IMR-90 (cell line): Measurements from ENCODE around the gene ENTPD1. TPM values are rescaled to one million over a fixed set of nuclear protein-coding genes. Genes with fewer than 3 reads are reported as not detected.

Source experiments
- ATAC-seq: fragments of 200-7000 bp; cut with Tn5 transposase; 2 replicates; pipeline ENCODE4 v1.9.1; 2020; ENCODE audit warnings: low read depth, mild to moderate bottlenecking, moderate library complexity
- BruUV-seq: library from RNA; stranded (reverse); fragments of 400-500 nt; replicated peaks from 2 replicates; lab custom pipeline; 2021; lab: Mats Ljungman, UMichigan
- CTCF ChIA-PET: fragments of 300-600 bp; formaldehyde crosslinking; extraction: SDS; loops from one replicate; lab custom pipeline; 2021; ENCODE audit warnings: antibody characterized with exemption; lab: Yijun Ruan, JAX
- POLR2A ChIA-PET: fragments of 300-600 bp; sonication (Branson Sonifier 250); formaldehyde crosslinking; loops from one replicate; lab custom pipeline; 2022; ENCODE audit warnings: antibody characterized with exemption; ENCODE audit not compliant: unreplicated experiment; lab: Charles Lee
- DNase-seq: peaks from one replicate; pipeline ENCODE4 v3.0.0; 2013
- H2AFZ ChIP-seq: replicated peaks from 2 replicates; pipeline ENCODE3; 2013; ENCODE audit warnings: low read length, mild to moderate bottlenecking; ENCODE audit not compliant: poor library complexity
- H2AK5ac ChIP-seq: 2 replicates; pipeline ENCODE4 v1.6.1; 2013; ENCODE audit warnings: low read depth, low read length, inconsistent platforms
- H2AK9ac ChIP-seq: replicated peaks from 2 replicates; pipeline ENCODE3; 2013; ENCODE audit warnings: mild to moderate bottlenecking, low read depth, low read length, moderate library complexity; ENCODE audit not compliant: poor library complexity
- H2BK120ac ChIP-seq: 2 replicates; pipeline ENCODE4 v1.6.1; 2013; ENCODE audit warnings: low read depth, low read length, inconsistent platforms
- H2BK15ac ChIP-seq: 3 replicates; pipeline ENCODE4 v1.6.1; 2013; ENCODE audit warnings: low read depth, low read length, inconsistent platforms
- H2BK20ac ChIP-seq: 2 replicates; pipeline ENCODE4 v1.6.1; 2013; ENCODE audit warnings: low read depth, mild to moderate bottlenecking, inconsistent platforms, low read length, moderate library complexity
- H2BK5ac ChIP-seq: 2 replicates; pipeline ENCODE4 v1.6.1; 2013; ENCODE audit warnings: mild to moderate bottlenecking, low read depth, low read length, inconsistent platforms; ENCODE audit not compliant: poor library complexity, severe bottlenecking
- H3K14ac ChIP-seq: replicated peaks from 2 replicates; pipeline ENCODE4 v1.6.1; 2013; ENCODE audit warnings: low read depth, low read length, inconsistent platforms
- H3K18ac ChIP-seq: 2 replicates; pipeline ENCODE4 v1.6.1; 2013; ENCODE audit warnings: low read depth, low read length, control low read depth
- H3K23ac ChIP-seq: 2 replicates; pipeline ENCODE4 v1.6.1; 2013; ENCODE audit warnings: low read depth, low read length, inconsistent platforms
- H3K27ac ChIP-seq: 2 replicates; pipeline ENCODE4 v1.5.1; 2013; ENCODE audit warnings: mild to moderate bottlenecking, control low read depth, low read length; ENCODE audit not compliant: insufficient read depth
- H3K27me3 ChIP-seq: 2 replicates; pipeline ENCODE4 v1.6.1; 2013; ENCODE audit warnings: low read length; ENCODE audit not compliant: control insufficient read depth, insufficient read depth
- H3K36me3 ChIP-seq: 2 replicates; pipeline ENCODE4 v1.6.1; 2013; ENCODE audit warnings: low read length, mixed read lengths; ENCODE audit not compliant: control insufficient read depth, insufficient read depth
- H3K4ac ChIP-seq: 2 replicates; pipeline ENCODE4 v1.6.1; 2013; ENCODE audit warnings: low read depth, low read length, inconsistent platforms
- H3K4me1 ChIP-seq: 2 replicates; pipeline ENCODE4 v1.6.1; 2013; ENCODE audit warnings: low read length, mixed read lengths; ENCODE audit not compliant: control insufficient read depth, insufficient read depth
- H3K4me2 ChIP-seq: 2 replicates; pipeline ENCODE4 v1.6.1; 2013; ENCODE audit warnings: low read depth, mild to moderate bottlenecking, control low read depth, low read length, moderate library complexity
- H3K4me3 ChIP-seq: 2 replicates; pipeline ENCODE4 v1.5.1; 2013; ENCODE audit warnings: low read depth, mild to moderate bottlenecking, control low read depth, low read length, moderate library complexity; ENCODE audit not compliant: insufficient read depth
- H3K56ac ChIP-seq: 2 replicates; pipeline ENCODE4 v1.6.1; 2013; ENCODE audit warnings: low read length, inconsistent platforms; ENCODE audit not compliant: insufficient read depth; ENCODE audit errors: extremely low read depth
- H3K79me1 ChIP-seq, 2 experiments: 2 replicates each; pipeline ENCODE4 v1.6.1; 2013; ENCODE audit warnings: low read length in 2 of 2, inconsistent platforms in 1 of 2, low read depth in 1 of 2
- H3K9ac ChIP-seq: 2 replicates; pipeline ENCODE4 v1.6.1; 2013; ENCODE audit warnings: low read depth, low read length, control low read depth
- H3K9me1 ChIP-seq: 2 replicates; pipeline ENCODE4 v1.6.1; 2013; ENCODE audit warnings: low read length, inconsistent platforms; ENCODE audit not compliant: insufficient read depth
- H3K9me3 ChIP-seq: 2 replicates; pipeline ENCODE4 v1.6.1; 2013; ENCODE audit warnings: low read length; ENCODE audit not compliant: control insufficient read depth, insufficient read depth
- H4K20me1 ChIP-seq: 2 replicates; pipeline ENCODE4 v1.6.1; 2013; ENCODE audit warnings: low read length, inconsistent platforms; ENCODE audit not compliant: insufficient read depth
- H4K5ac ChIP-seq: 2 replicates; pipeline ENCODE4 v1.6.1; 2013; ENCODE audit warnings: mild to moderate bottlenecking, low read depth, low read length, control low read depth
- H4K8ac ChIP-seq, 2 experiments: 2 replicates each; pipeline ENCODE4 v1.6.1; 2013; ENCODE audit warnings: low read depth in 2 of 2, low read length in 2 of 2, control low read depth in 1 of 2, inconsistent platforms in 1 of 2
- H4K91ac ChIP-seq: 2 replicates; pipeline ENCODE4 v1.6.1; 2013; ENCODE audit warnings: low read depth, low read length, inconsistent platforms; ENCODE audit not compliant: insufficient read depth
- BHLHE40 ChIP-seq: fragments of 150-350 bp; IDR thresholded peaks from 2 replicates; pipeline ENCODE4 v1.6.1; 2016; ENCODE audit warnings: mild to moderate bottlenecking, low read depth, low read length
- CTCF ChIP-seq: conservative IDR thresholded peaks from 2 replicates; pipeline ENCODE4 v1.5.1; 2012; ENCODE audit warnings: mild to moderate bottlenecking, low read depth, low read length, improper control_type of control experiment
- MAFK ChIP-seq: IDR thresholded peaks from 2 replicates; pipeline ENCODE4 v1.6.1; 2012; ENCODE audit warnings: low read depth, low read length, improper control_type of control experiment
- MAZ ChIP-seq: IDR thresholded peaks from 2 replicates; pipeline ENCODE4 v1.6.1; 2012; ENCODE audit warnings: low read depth, mild to moderate bottlenecking, low read length, improper control_type of control experiment, moderate library complexity, borderline replicate concordance
- RAD21 ChIP-seq: IDR thresholded peaks from 2 replicates; pipeline ENCODE4 v1.6.1; 2012; ENCODE audit warnings: low read length, improper control_type of control experiment
- WGBS, 2 experiments: methylation state at CpG; one replicate each; pipeline versions ENCODE4 v1.1.5 to v1.1.7; 2013; ENCODE audit warnings: missing lambda C conversion rate in 2 of 2; ENCODE audit not compliant: insufficient read length in 1 of 2; ENCODE audit errors: extremely low coverage in 2 of 2; 5-methylcytosine and 5-hydroxymethylcytosine counted together
- dilution Hi-C: fragments of 300-500 bp; cut with HindIII; formaldehyde crosslinking; loops from one replicate; pipeline ENCODE4 v1.14.3; 2018; ENCODE audit warnings: low sequenced_read_pairs; ENCODE audit not compliant: unreplicated experiment
- in situ Hi-C: fragments of 300-500 bp; cut with MboI; formaldehyde crosslinking; loops from 3 replicates; pipeline ENCODE4 v1.14.3; 2019; ENCODE audit warnings: low sequenced_read_pairs, inconsistent platforms, mixed read lengths
- intact Hi-C: fragments of 100-400 bp; cut with micrococcal nuclease; formaldehyde crosslinking; loops from 2 replicates; pipeline ENCODE4 v1.10.0; 2022
- polyA plus RNA-seq, 3 experiments: library from polyadenylated mRNA; depleted of rRNA; stranded (reverse); fragments of >200 nt; gene quantifications; 2 replicates each; pipeline ENCODE4 v1.2.3, GENCODE V29; 2012; ENCODE audit warnings: low replicate concordance in 1 of 3
- total RNA-seq: library from RNA; depleted of rRNA; stranded (reverse); fragments of >200 nt; gene quantifications from 2 replicates; pipeline ENCODE4 v1.2.3, GENCODE V29; 2012

ENTPD1 gene
- total and polyA plus RNA-seq, 2 of the 4 experiments (the other 2 are of a cell fraction), result under 0.01 TPM; not detected in 1

- POLR2A ChIA-PET, result no interaction called here
- Histone ChIP-seq H2AFZ (no peak overlapping the region), H3K4me2 (no peak overlapping the region; the same call in 1 of the 2 replicates), H3K23ac (no peak overlapping the region), H3K36me3 (no peaks in the 10 kb centered on the region), H3K27me3 (no peaks in the 10 kb centered on the region), H4K8ac (peak overlapping the region in 1 of 2 experiments; percentile 68; a peak in 1 of 4 replicates), H2BK20ac (no peak overlapping the region), H2BK15ac (no peak overlapping the region), H3K9me1 (no peaks in the 10 kb centered on the region), H3K56ac (no peak overlapping the region), H3K9ac (no peak overlapping the region), H2AK9ac (no peak overlapping the region), H3K4ac (no peak overlapping the region), H3K9me3 (no peaks in the 10 kb centered on the region), H4K91ac (no peak overlapping the region), H3K79me1 (peaks cover 0 to 6% of the 10 kb centered on the region in 2 experiments; a peak in 1 of 4 replicates), H4K20me1 (no peaks in the 10 kb centered on the region), H3K18ac (no peak overlapping the region), H3K14ac (no peak overlapping the region), H4K5ac (no peak overlapping the region), H2BK5ac (no peak overlapping the region), H3K4me3 (no peak overlapping the region), H2BK120ac (no peak overlapping the region), H2AK5ac (no peak overlapping the region), H3K27ac (no peak overlapping the region), H3K4me1 (no peaks in the 10 kb centered on the region)
- no peak for DNase-seq
- CTCF ChIA-PET, result interaction anchor here (0.5 to 2.1 kb wide), 4 partner anchors 17 to 321 kb away, joined by 3 to 7 read pairs (median 6); partner anchors contain the start of gene TCTN3
- in situ Hi-C loops (no loop called here), dilution Hi-C loops (no loop called here), intact Hi-C loops (no loop called here)
- 20% methylated on average over 2 of the region's 4 CpGs; no CpG with 5 or more reads in 1 of the 2 experiments for WGBS, 2 experiments
- no peak for ATAC-seq
- BruUV-seq, result no TSS peak
- TF ChIP-seq RAD21, result no peak
- no peak for TF ChIP-seq MAZ
- TF ChIP-seq CTCF, result no peak
- TF ChIP-seq MAFK, result no peak
- TF ChIP-seq BHLHE40, result no peak
These were observed 152.5 kb downstream of the ENTPD1 start for GRCh38 chr10:95908450-95908849.
